ENCODE results near the gene LYPD5. TPM values are rescaled to one million over a fixed set of nuclear protein-coding genes. Genes with fewer than 3 reads are reported as not detected.

The LYPD5 gene
- total RNA-seq, 1 experiment from 2014 or later, result 2.9 TPM

GRCh38 chr19:43774103-43774939 is 27.9 kb downstream of the LYPD5 start:
- Histone ChIP-seq H3F3A (ENCODE audit: insufficient read depth, low read depth) (peaks cover 56% of the 10 kb centered on the region), H2AFZ (no peak overlapping the region), H4K20me1 (ENCODE audit: insufficient read depth) (peaks cover 10% of the 10 kb centered on the region), H3K36me3 (ENCODE audit: low read depth) (peaks cover 37% of the 10 kb centered on the region), H3K4me2 (no peak overlapping the region), H3K4me3 (no peak overlapping the region), H3K9me2 (ENCODE audit: insufficient read depth) (no peaks in the 10 kb centered on the region), H3K27ac (no peak overlapping the region), H3K79me2 (ENCODE audit: low read depth) (peaks cover 66% of the 10 kb centered on the region), H3K27me3 (ENCODE audit: insufficient read depth, low read depth) (no peaks in the 10 kb centered on the region), H3K4me1 (replicated peaks; ENCODE audit: insufficient read depth) (peaks cover 32% of the 10 kb centered on the region), H3K9me3 (ENCODE audit: insufficient read depth, low read depth) (no peaks in the 10 kb centered on the region)
- ChIA-PET POLR2A (ENCODE audit: unreplicated experiment) (no interaction called here), CTCF (no interaction called here)
- intact Hi-C loops (cut with micrococcal nuclease; ENCODE audit: unreplicated experiment), result no loop called here
- DNase-seq, result no peak
- BruUV-seq (replicated peaks), result no TSS peak
- TF ChIP-seq CTCF (conservative IDR thresholded peaks at IDR 0.05) (no peak), EZH2 (IDR thresholded peaks at IDR 0.05; ENCODE audit: low read depth) (no peak)

GRCh38 chr19:43773725-43774102 is 28.5 kb downstream of the LYPD5 start:
- intact Hi-C loops (cut with micrococcal nuclease; ENCODE audit: unreplicated experiment), result no loop called here
- H2AFZ ChIP-seq, result no peak overlapping the region
- BruUV-seq (replicated peaks), result no TSS peak
- no peak for TF ChIP-seq CTCF (conservative IDR thresholded peaks at IDR 0.05)
- no peak for TF ChIP-seq EZH2 (IDR thresholded peaks at IDR 0.05; ENCODE audit: low read depth)
- no peaks in the 10 kb centered on the region for H3K9me2 ChIP-seq (ENCODE audit: insufficient read depth)
- peaks cover 37% of the 10 kb centered on the region for H3K36me3 ChIP-seq (ENCODE audit: low read depth)
- H4K20me1 ChIP-seq (ENCODE audit: insufficient read depth), result peaks cover 10% of the 10 kb centered on the region
- H3K27ac ChIP-seq, result no peak overlapping the region
- H3F3A ChIP-seq (ENCODE audit: insufficient read depth, low read depth), result peaks cover 55% of the 10 kb centered on the region
- H3K9me3 ChIP-seq (ENCODE audit: insufficient read depth, low read depth), result no peaks in the 10 kb centered on the region
- peaks cover 27% of the 10 kb centered on the region for H3K4me1 ChIP-seq (replicated peaks; ENCODE audit: insufficient read depth)
- no peak overlapping the region for H3K4me2 ChIP-seq
- no peaks in the 10 kb centered on the region for H3K27me3 ChIP-seq (ENCODE audit: insufficient read depth, low read depth)
- no peak for DNase-seq
- POLR2A ChIA-PET (ENCODE audit: unreplicated experiment), result no interaction called here
- peaks cover 60% of the 10 kb centered on the region for H3K79me2 ChIP-seq (ENCODE audit: low read depth)
- no peak overlapping the region for H3K4me3 ChIP-seq
- CTCF ChIA-PET, result no interaction called here

GRCh38 chr19:43769256-43769655 is 33.0 kb downstream of the LYPD5 start:
- H3K27ac ChIP-seq, result no peak overlapping the region
- intact Hi-C loops (cut with micrococcal nuclease; ENCODE audit: unreplicated experiment), result no loop called here
- CTCF ChIA-PET, result no interaction called here
- peaks cover 26% of the 10 kb centered on the region for H3K4me1 ChIP-seq (replicated peaks; ENCODE audit: insufficient read depth)
- peaks cover 30% of the 10 kb centered on the region; the same call in 1 of the 2 replicates for H3K36me3 ChIP-seq (ENCODE audit: low read depth)
- peaks cover 17% of the 10 kb centered on the region for H3K79me2 ChIP-seq (ENCODE audit: low read depth)
- no peaks in the 10 kb centered on the region for H3K9me3 ChIP-seq (ENCODE audit: insufficient read depth, low read depth)
- BruUV-seq (replicated peaks), result no TSS peak
- H3K4me3 ChIP-seq, result no peak overlapping the region
- H4K20me1 ChIP-seq (ENCODE audit: insufficient read depth), result peaks cover 10% of the 10 kb centered on the region
- no peaks in the 10 kb centered on the region for H3K9me2 ChIP-seq (ENCODE audit: insufficient read depth)
- no peak overlapping the region for H2AFZ ChIP-seq
- POLR2A ChIA-PET (ENCODE audit: unreplicated experiment), result no interaction called here
- TF ChIP-seq CTCF (conservative IDR thresholded peaks at IDR 0.05) (no peak), EZH2 (IDR thresholded peaks at IDR 0.05; ENCODE audit: low read depth) (no peak)
- H3K4me2 ChIP-seq, result no peak overlapping the region
- H3K27me3 ChIP-seq (ENCODE audit: insufficient read depth, low read depth), result no peaks in the 10 kb centered on the region
- no peak for DNase-seq
- H3F3A ChIP-seq (ENCODE audit: insufficient read depth, low read depth), result peaks cover 78% of the 10 kb centered on the region
